ENCODE data around the gene MCOLN2.

- TF ChIP-seq CTCF (IDR thresholded peaks at IDR 0.05) (no peak), EZH2 (IDR thresholded peaks at IDR 0.05) (no peak), EZH2phosphoT487 (IDR thresholded peaks at IDR 0.05) (no peak)
These were observed 100.6 kb downstream of the MCOLN2 start for GRCh38 chr1:84896279-84896678.

All from neural progenitor cell (in vitro differentiated cells).